ENCODE results near the gene CDH4.
"Not testable (repeated sequence)": the region's sequence is repeated elsewhere in the genome, so short reads cannot be mapped to it uniquely, and the experiment has no call there.

CDH4 gene

GRCh38 chr20:61847420-61847748, 595.3 kb downstream of the CDH4 start:
- DNase-seq (ENCODE audit: low spot score), result no peak

GRCh38 chr20:61847986-61848385, 595.9 kb downstream of the CDH4 start:
- no peak for DNase-seq (ENCODE audit: low spot score)

- no peak for DNase-seq (ENCODE audit: low spot score)
Measured at GRCh38 chr20:61848851-61849250, 596.8 kb downstream of the CDH4 start.

- no peak for DNase-seq (ENCODE audit: low spot score)
Measured at GRCh38 chr20:61849376-61849775, 597.3 kb downstream of the CDH4 start.

GRCh38 chr20:61849822-61850221, 597.8 kb downstream of the CDH4 start:
- DNase-seq (ENCODE audit: low spot score), result no peak

GRCh38 chr20:61850457-61850856, 598.4 kb downstream of the CDH4 start:
- DNase-seq (ENCODE audit: low spot score), result no peak

GRCh38 chr20:61850926-61851900, 599.2 kb downstream of the CDH4 start:
- no peak for DNase-seq (ENCODE audit: low spot score)

GRCh38 chr20:61852268-61853072, 600.4 kb downstream of the CDH4 start:
- DNase-seq (ENCODE audit: low spot score), result no peak

- DNase-seq (ENCODE audit: low spot score), result no peak
Measured at GRCh38 chr20:61853073-61854005, 601.3 kb downstream of the CDH4 start.

- not testable (repeated sequence) for DNase-seq (ENCODE audit: low spot score)
Measured at GRCh38 chr20:61854538-61854937, 602.5 kb downstream of the CDH4 start.

- no peak for DNase-seq (ENCODE audit: low spot score)
Measured at GRCh38 chr20:61855286-61855685, 603.2 kb downstream of the CDH4 start.

- DNase-seq (ENCODE audit: low spot score), result no peak
Measured at GRCh38 chr20:61856626-61857413, 604.8 kb downstream of the CDH4 start.

- no peak for DNase-seq (ENCODE audit: low spot score)
Measured at GRCh38 chr20:61857414-61857775, 605.3 kb downstream of the CDH4 start.

- no peak for DNase-seq (ENCODE audit: low spot score)
Measured at GRCh38 chr20:61857884-61858283, 605.8 kb downstream of the CDH4 start.

- no peak for DNase-seq (ENCODE audit: low spot score)
Measured at GRCh38 chr20:61859767-61860166, 607.7 kb downstream of the CDH4 start.

GRCh38 chr20:61860260-61860987, 608.4 kb downstream of the CDH4 start:
- DNase-seq (ENCODE audit: low spot score), result no peak

GRCh38 chr20:61861054-61861841, 609.2 kb downstream of the CDH4 start:
- DNase-seq (ENCODE audit: low spot score), result no peak

- DNase-seq (ENCODE audit: low spot score), result no peak
Measured at GRCh38 chr20:61861858-61862257, 609.8 kb downstream of the CDH4 start.

GRCh38 chr20:61862881-61863280, 610.8 kb downstream of the CDH4 start:
- no peak for DNase-seq (ENCODE audit: low spot score)

- no peak for DNase-seq (ENCODE audit: low spot score)
Measured at GRCh38 chr20:61864481-61864880, 612.4 kb downstream of the CDH4 start.
